ENCODE measurements around the gene ST3GAL4. TPM values are rescaled to one million over a fixed set of nuclear protein-coding genes. Genes with fewer than 3 reads are reported as not detected.
A peak's percentile ranks its signal among the peaks of the same experiment; 100 is the strongest.
"Not testable (repeated sequence)": the region's sequence is repeated elsewhere in the genome, so short reads cannot be mapped to it uniquely, and the experiment has no call there.

The ST3GAL4 gene
- total RNA-seq, 1 donor from 2014 or later = 36.5 TPM

GRCh38 chr11:126341760-126342161 lies 13.7 kb upstream of the ST3GAL4 start:
- ATAC-seq (ENCODE audit: poor library complexity) (no peak), DNase-seq (peak; percentile 28)
- intact Hi-C loops (cut with DNase I) = no loop called here

- intact Hi-C loops (cut with DNase I) = no loop called here
- ATAC-seq (ENCODE audit: poor library complexity) (no peak), DNase-seq (peak; percentile 26)
Observed at GRCh38 chr11:126343051-126343450, 12.4 kb upstream of the ST3GAL4 start.

- intact Hi-C loops (cut with DNase I) = no loop called here
- DNase-seq (peak; percentile 20), ATAC-seq (ENCODE audit: poor library complexity) (no peak)
Observed at GRCh38 chr11:126344141-126345080, 11.1 kb upstream of the ST3GAL4 start.

GRCh38 chr11:126345283-126345682 lies 10.2 kb upstream of the ST3GAL4 start:
- peak; percentile 42 for DNase-seq
- no peak for ATAC-seq (ENCODE audit: poor library complexity)

GRCh38 chr11:126345759-126346585 lies 9.5 kb upstream of the ST3GAL4 start:
- intact Hi-C loops (cut with DNase I) = no loop called here
- DNase-seq (peak; percentile 74), ATAC-seq (ENCODE audit: poor library complexity) (peak; percentile 52)

More at GRCh38 chr11:126345283-126345682, 10.2 kb upstream of the ST3GAL4 start:
- intact Hi-C loops (cut with DNase I) = no loop called here

GRCh38 chr11:126346586-126346940 lies 8.9 kb upstream of the ST3GAL4 start:
- ATAC-seq (ENCODE audit: poor library complexity) = no peak
- intact Hi-C loops (cut with DNase I) = no loop called here
- DNase-seq = no peak

GRCh38 chr11:126346946-126347345 lies 8.5 kb upstream of the ST3GAL4 start:
- intact Hi-C loops (cut with DNase I); DNase-seq; ATAC-seq (ENCODE audit: poor library complexity): not testable (repeated sequence)

GRCh38 chr11:126347751-126348668 lies 7.5 kb upstream of the ST3GAL4 start:
- intact Hi-C loops (cut with DNase I) = no loop called here
- ATAC-seq (ENCODE audit: poor library complexity) = peak; percentile 40
- DNase-seq = no peak

GRCh38 chr11:126348806-126349582 lies 6.5 kb upstream of the ST3GAL4 start:
- intact Hi-C loops (cut with DNase I) = no loop called here
- peak; percentile 82 for ATAC-seq (ENCODE audit: poor library complexity)

GRCh38 chr11:126350836-126351235 lies 4.7 kb upstream of the ST3GAL4 start:
- no peak for DNase-seq
- intact Hi-C loops (cut with DNase I) = no loop called here

More at GRCh38 chr11:126348806-126349582, 6.5 kb upstream of the ST3GAL4 start:
- DNase-seq = peak; percentile 76

GRCh38 chr11:126352163-126352562 lies 3.3 kb upstream of the ST3GAL4 start:
- DNase-seq (no peak), ATAC-seq (ENCODE audit: poor library complexity) (no peak)
- intact Hi-C loops (cut with DNase I) = no loop called here

More at GRCh38 chr11:126350836-126351235, 4.7 kb upstream of the ST3GAL4 start:
- ATAC-seq (ENCODE audit: poor library complexity) = no peak

- no peak for DNase-seq
- intact Hi-C loops (cut with DNase I) = no loop called here
- no peak for ATAC-seq (ENCODE audit: poor library complexity)
Observed at GRCh38 chr11:126352934-126353801, 2.3 kb upstream of the ST3GAL4 start.

GRCh38 chr11:126354631-126355323 lies 709 bp upstream of the ST3GAL4 start:
- intact Hi-C loops (cut with DNase I) = loop anchor here (5.0 kb wide), 2 partner anchors 42 to 63 kb away; no protein-coding TSS in a partner anchor
- DNase-seq (no peak), ATAC-seq (ENCODE audit: poor library complexity) (no peak)

- intact Hi-C loops (cut with DNase I) = loop anchor here (5.0 kb wide), 2 partner anchors 44 to 61 kb away; no protein-coding TSS in a partner anchor
- peak; percentile 23 for ATAC-seq (ENCODE audit: poor library complexity)
- DNase-seq = peak; percentile 78
Observed at GRCh38 chr11:126355926-126356897, 726 bp downstream of the ST3GAL4 start.

All from Right ventricle myocardium superior (tissue), 1 donor.